ENCODE results near the gene NAT10. TPM values are rescaled to one million over a fixed set of nuclear protein-coding genes. Genes with fewer than 3 reads are reported as not detected.

NAT10 gene
- total and polyA plus RNA-seq, 2 experiments from 2014 or later, result 19.4 to 23.6 TPM

GRCh38 chr11:34155757-34156062 lies 50.3 kb downstream of the NAT10 start:
- no peaks in the 10 kb centered on the region for H3K4me1 ChIP-seq (ENCODE audit: low read depth)
- no peaks in the 10 kb centered on the region for H3K27me3 ChIP-seq
- TF ChIP-seq CTCF (IDR thresholded peaks at IDR 0.05; ENCODE audit: low read depth, low read length), result no peak
- no peaks in the 10 kb centered on the region for H3K9me3 ChIP-seq (ENCODE audit: low read depth)
- H3K27ac ChIP-seq, result no peak overlapping the region
- H3K36me3 ChIP-seq, result peaks cover 57% of the 10 kb centered on the region
- no peak for DNase-seq (ENCODE audit: low read depth in 1 of 2, low spot score in 1 of 2)
- H3K4me3 ChIP-seq, result no peak overlapping the region

- no peak for TF ChIP-seq CTCF (IDR thresholded peaks at IDR 0.05; ENCODE audit: low read depth, low read length)
- Histone ChIP-seq H3K4me1 (ENCODE audit: low read depth) (no peaks in the 10 kb centered on the region), H3K9me3 (ENCODE audit: low read depth) (no peaks in the 10 kb centered on the region), H3K27ac (no peak overlapping the region), H3K27me3 (no peaks in the 10 kb centered on the region), H3K36me3 (peaks cover 56% of the 10 kb centered on the region), H3K4me3 (no peak overlapping the region)
- DNase-seq (ENCODE audit: low read depth in 1 of 2, low spot score in 1 of 2), result no peak
Measured at GRCh38 chr11:34157163-34157562, 51.7 kb downstream of the NAT10 start.

- H3K4me1 ChIP-seq (ENCODE audit: low read depth), result no peaks in the 10 kb centered on the region
- H3K27ac ChIP-seq, result no peak overlapping the region
- H3K27me3 ChIP-seq, result no peaks in the 10 kb centered on the region
- peaks cover 58% of the 10 kb centered on the region for H3K36me3 ChIP-seq
- no peak overlapping the region for H3K4me3 ChIP-seq
- H3K9me3 ChIP-seq (ENCODE audit: low read depth), result no peaks in the 10 kb centered on the region
- DNase-seq (ENCODE audit: low read depth in 1 of 2, low spot score in 1 of 2), result no peak
- no peak for TF ChIP-seq CTCF (IDR thresholded peaks at IDR 0.05; ENCODE audit: low read depth, low read length)
Measured at GRCh38 chr11:34158661-34159060, 53.2 kb downstream of the NAT10 start.

GRCh38 chr11:34160049-34160721 lies 54.8 kb downstream of the NAT10 start:
- TF ChIP-seq CTCF (IDR thresholded peaks at IDR 0.05; ENCODE audit: low read depth, low read length), result no peak
- DNase-seq (ENCODE audit: low read depth in 1 of 2, low spot score in 1 of 2), result peak in 1 of 2 donors; percentile 88
- peaks cover 65% of the 10 kb centered on the region for H3K36me3 ChIP-seq

GRCh38 chr11:34160791-34161190 lies 55.4 kb downstream of the NAT10 start:
- Histone ChIP-seq H3K36me3 (peaks cover 66% of the 10 kb centered on the region), H3K27me3 (no peaks in the 10 kb centered on the region)

More at GRCh38 chr11:34160049-34160721, 54.8 kb downstream of the NAT10 start:
- no peaks in the 10 kb centered on the region for H3K4me1 ChIP-seq (ENCODE audit: low read depth)
- no peaks in the 10 kb centered on the region for H3K9me3 ChIP-seq (ENCODE audit: low read depth)
- H3K4me3 ChIP-seq, result no peak overlapping the region
- no peaks in the 10 kb centered on the region for H3K27me3 ChIP-seq
- no peak overlapping the region for H3K27ac ChIP-seq

More at GRCh38 chr11:34160791-34161190, 55.4 kb downstream of the NAT10 start:
- no peak for TF ChIP-seq CTCF (IDR thresholded peaks at IDR 0.05; ENCODE audit: low read depth, low read length)
- Histone ChIP-seq H3K4me1 (ENCODE audit: low read depth) (no peaks in the 10 kb centered on the region), H3K27ac (no peak overlapping the region), H3K4me3 (no peak overlapping the region), H3K9me3 (ENCODE audit: low read depth) (no peaks in the 10 kb centered on the region)
- DNase-seq (ENCODE audit: low read depth in 1 of 2, low spot score in 1 of 2), result no peak

Measured in cardiac muscle cell (in vitro differentiated cells and primary cell).